HepG2 (cell line): ENCODE results near the gene KIF13A.

Experiments used
- MYC ChIP-seq: sonication (generic); formaldehyde crosslinking; IDR thresholded peaks from 2 replicates; pipeline ENCODE4 v1.9.0; 2021; ENCODE audit warnings: missing genetic modification reagents, borderline replicate concordance
- PAWR ChIP-seq: sonication (generic); formaldehyde crosslinking; IDR thresholded peaks from 2 replicates; pipeline ENCODE4 v1.4.0; 2020; ENCODE audit warnings: missing genetic modification reagents, mild to moderate bottlenecking, borderline replicate concordance
- POGZ ChIP-seq: sonication (generic); formaldehyde crosslinking; IDR thresholded peaks from 2 replicates; pipeline ENCODE4 v1.4.0; 2020; ENCODE audit warnings: mild to moderate bottlenecking, missing genetic modification reagents
- TF ChIP-seq, protein P1 (sequence below), 2 experiments: sonication (generic) in 1 of 2; formaldehyde crosslinking in 1 of 2; IDR thresholded peaks; 2 replicates each; pipeline versions ENCODE4 v1.4.0 to v1.6.1; 2018 to 2020; ENCODE audit warnings: missing genetic modification reagents in 2 of 2, borderline replicate concordance in 1 of 2, low read depth in 1 of 2, mild to moderate bottlenecking in 1 of 2, missing biosample characterization in 1 of 2
- TF ChIP-seq, protein P2 (sequence below): sonication (generic); formaldehyde crosslinking; IDR thresholded peaks from 2 replicates; pipeline ENCODE4 v1.5.1; 2020; ENCODE audit warnings: missing genetic modification reagents, mild to moderate bottlenecking, borderline replicate concordance

DNA sequence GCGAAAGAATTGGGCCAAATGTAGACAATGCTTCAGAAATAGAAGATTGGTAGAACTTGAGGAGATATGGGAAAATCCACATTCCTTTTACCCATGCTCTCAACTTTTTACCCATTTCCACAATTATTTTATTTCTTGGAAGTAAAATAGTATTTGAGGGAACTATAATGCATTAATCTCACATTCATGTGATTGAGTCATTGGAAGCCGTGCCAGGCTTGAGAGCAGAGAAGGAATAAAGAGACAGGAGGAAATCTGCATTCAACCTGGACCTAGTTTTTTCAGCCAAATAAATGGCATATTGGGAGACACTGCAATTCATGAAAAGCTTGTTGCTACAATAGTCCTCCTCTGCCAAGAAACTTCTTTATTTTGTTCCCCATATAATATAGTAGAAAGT, 278.0 kb downstream of the KIF13A start:
- TF ChIP-seq, protein P1, sequence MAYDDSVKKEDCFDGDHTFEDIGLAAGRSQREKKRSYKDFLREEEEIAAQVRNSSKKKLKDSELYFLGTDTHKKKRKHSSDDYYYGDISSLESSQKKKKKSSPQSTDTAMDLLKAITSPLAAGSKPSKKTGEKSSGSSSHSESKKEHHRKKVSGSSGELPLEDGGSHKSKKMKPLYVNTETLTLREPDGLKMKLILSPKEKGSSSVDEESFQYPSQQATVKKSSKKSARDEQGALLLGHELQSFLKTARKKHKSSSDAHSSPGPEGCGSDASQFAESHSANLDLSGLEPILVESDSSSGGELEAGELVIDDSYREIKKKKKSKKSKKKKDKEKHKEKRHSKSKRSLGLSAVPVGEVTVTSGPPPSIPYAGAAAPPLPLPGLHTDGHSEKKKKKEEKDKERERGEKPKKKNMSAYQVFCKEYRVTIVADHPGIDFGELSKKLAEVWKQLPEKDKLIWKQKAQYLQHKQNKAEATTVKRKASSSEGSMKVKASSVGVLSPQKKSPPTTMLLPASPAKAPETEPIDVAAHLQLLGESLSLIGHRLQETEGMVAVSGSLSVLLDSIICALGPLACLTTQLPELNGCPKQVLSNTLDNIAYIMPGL (CRISPR knock-in tag; IDR thresholded peaks at IDR 0.05; ENCODE audit: borderline replicate concordance in 1 of 2, low read depth in 1 of 2), result no peak
- TF ChIP-seq, protein P2, sequence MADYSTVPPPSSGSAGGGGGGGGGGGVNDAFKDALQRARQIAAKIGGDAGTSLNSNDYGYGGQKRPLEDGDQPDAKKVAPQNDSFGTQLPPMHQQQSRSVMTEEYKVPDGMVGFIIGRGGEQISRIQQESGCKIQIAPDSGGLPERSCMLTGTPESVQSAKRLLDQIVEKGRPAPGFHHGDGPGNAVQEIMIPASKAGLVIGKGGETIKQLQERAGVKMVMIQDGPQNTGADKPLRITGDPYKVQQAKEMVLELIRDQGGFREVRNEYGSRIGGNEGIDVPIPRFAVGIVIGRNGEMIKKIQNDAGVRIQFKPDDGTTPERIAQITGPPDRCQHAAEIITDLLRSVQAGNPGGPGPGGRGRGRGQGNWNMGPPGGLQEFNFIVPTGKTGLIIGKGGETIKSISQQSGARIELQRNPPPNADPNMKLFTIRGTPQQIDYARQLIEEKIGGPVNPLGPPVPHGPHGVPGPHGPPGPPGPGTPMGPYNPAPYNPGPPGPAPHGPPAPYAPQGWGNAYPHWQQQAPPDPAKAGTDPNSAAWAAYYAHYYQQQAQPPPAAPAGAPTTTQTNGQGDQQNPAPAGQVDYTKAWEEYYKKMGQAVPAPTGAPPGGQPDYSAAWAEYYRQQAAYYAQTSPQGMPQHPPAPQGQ (CRISPR knock-in tag), result no peak
- TF ChIP-seq POGZ (CRISPR knock-in tag) (no peak), PAWR (no peak), MYC (no peak)
